ENCODE data around the gene DNMT3B.
A peak's percentile ranks its signal among the peaks of the same experiment; 100 is the strongest.
"Not testable (repeated sequence)": the region's sequence is repeated elsewhere in the genome, so short reads cannot be mapped to it uniquely, and the experiment has no call there.

DNMT3B gene

DNA sequence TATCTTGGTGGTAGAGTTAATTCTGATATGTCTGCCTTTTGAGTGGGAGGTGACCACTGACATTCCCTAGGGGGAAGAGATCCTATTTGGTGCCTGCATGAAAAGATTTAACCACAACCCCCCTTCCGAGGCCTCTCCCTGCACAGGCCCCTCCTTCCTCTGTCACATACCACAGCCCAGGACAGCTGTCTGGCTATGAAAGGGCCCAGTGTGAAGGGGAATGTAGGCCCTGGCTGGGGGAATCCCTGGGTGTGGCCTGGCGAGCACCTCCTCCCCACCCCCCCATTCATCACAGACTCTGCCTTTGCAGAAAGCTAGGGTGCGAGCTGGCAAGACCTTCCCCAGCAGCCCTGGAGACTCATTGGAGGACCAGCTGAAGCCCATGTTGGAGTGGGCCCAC is 30.1 kb downstream of the DNMT3B start:
- no peak for DNase-seq

DNA sequence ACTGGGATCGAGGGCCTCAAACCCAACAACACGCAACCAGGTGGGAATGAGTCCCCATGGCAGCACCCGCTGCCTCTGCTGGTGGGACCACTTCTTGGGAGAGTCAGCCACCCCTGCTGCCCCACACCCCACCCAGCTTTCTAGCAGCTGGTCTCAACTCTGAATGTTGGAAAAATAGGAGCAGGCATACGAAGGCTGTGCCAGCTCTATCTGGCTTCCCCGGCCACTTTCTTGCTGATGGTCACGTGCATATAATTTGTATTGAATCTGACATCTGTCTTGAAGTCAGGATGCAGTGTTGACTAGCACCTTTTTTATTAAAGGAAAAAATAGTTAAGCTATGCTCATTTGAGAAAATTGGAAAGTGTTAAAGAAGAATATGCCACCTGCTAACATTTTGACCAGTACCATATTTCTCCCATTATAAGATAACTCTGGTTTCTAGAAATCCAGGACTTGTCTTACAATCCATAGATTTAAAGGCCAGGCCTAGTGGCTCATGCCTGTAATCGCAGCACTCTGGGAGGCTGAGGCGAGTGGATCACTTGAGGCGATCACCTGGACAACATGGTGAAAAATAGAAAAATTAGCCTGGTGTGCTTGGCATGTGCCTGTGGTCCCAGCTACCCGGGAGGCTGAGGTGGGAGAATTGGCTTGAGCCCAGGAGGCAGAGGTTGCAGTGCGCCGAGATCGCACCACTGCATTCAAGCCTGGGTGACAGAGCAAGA is 30.7 kb downstream of the DNMT3B start:
- no peak for DNase-seq

DNA sequence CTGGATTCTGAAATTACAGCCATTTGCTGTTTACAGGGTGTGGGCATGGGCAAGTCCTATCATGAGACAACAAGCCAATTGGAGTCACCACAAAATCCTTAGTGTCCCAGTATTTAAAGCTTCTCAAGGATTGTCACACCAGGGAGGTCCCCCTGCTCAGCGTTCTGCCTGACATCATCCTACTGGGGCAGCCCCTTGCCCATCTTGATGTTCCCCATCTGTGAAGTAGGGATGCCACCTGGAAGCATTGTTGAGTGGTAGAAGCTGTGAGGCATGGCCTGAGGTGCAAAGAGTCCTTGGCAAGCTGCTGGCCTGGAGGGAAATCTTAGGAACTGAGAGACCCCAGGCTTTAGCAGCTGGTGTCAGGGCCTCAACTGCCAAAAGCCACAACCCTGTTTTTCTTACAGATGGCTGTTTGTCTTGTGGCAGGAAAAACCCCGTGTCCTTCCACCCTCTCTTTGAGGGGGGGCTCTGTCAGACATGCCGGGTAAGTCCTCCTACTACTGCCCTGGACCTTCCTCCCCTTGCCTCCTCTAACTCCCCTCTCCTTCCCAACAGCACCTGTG is 34.3 kb downstream of the DNMT3B start:
- no peak for DNase-seq

DNA sequence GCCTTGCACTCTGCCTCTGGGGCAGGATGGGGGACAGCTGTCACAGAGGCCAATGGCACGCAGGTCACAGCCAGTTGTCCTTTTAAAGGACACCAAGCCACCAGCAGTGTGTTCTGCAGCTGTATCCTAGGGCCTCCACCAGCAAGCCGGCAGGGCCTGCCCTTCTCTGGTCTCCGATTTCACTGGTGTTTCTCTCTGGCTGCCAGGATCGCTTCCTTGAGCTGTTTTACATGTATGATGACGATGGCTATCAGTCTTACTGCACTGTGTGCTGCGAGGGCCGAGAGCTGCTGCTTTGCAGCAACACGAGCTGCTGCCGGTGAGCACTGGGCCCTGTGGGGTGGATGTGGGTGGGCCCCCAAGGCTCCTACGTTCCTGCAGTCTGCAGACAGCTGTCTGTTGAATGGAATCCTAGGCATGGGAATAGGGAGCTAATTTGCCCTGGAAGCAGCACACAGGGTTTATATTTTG is 34.8 kb downstream of the DNMT3B start:
- DNase-seq, result no peak

DNA sequence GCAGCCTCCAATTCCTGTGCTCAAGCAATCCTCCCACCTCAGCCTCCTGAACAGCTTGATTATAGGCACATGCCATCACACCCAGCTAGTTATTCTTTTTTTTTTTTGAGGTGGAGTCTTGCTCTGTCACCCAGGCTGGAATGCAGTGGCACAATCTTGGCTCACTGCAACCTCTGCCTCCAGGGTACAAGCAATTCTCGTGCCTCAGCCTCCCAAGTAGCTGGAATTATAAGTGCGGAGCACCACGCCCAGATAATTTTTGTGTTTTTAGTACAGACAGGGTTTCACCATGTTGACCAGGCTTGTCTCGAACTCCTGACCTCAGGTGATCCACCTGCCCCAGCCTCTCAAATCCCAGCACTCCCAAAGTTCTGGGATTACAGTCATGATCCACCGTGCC is 35.4 kb downstream of the DNMT3B start:
- not testable (repeated sequence) for DNase-seq

DNA sequence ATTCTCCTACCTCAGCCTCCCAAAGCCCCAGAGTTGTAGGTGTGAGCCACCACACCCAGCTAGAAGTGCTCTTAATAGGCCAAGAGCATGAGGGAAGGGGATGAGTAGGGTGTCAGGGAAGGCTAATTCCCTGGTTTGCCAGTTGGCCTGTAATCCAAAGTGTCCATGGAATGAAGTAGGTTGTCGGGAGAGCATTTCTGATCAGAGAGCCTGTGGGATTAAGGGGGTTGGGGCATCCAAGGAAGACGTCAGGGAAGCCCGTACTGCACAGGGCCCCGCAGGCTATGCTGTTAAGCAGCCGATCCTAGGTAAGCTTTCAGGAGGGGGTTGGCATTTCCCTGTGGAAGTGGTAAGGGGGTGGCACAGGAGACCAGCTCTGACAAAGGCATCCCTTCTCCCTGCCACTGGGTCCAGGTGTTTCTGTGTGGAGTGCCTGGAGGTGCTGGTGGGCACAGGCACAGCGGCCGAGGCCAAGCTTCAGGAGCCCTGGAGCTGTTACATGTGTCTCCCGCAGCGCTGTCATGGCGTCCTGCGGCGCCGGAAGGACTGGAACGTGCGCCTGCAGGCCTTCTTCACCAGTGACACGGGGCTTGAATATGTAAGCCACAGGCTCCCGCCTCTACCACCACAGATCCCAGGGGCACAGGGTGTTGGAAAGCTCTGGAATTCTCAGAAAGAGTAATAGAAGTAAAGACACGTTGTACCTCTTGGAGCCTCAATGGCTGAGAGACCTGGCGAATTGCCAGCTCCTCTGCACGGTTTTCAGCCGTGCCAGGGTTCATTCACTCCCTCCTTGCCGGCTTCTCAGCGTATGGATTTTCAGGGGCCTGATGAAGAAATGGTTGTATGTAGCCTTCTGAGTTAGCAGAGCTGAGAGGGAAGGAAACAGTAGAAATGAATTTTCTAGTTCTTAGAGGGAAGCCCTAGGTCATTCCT is 36.1 kb downstream of the DNMT3B start:
- DNase-seq, result no peak

DNA sequence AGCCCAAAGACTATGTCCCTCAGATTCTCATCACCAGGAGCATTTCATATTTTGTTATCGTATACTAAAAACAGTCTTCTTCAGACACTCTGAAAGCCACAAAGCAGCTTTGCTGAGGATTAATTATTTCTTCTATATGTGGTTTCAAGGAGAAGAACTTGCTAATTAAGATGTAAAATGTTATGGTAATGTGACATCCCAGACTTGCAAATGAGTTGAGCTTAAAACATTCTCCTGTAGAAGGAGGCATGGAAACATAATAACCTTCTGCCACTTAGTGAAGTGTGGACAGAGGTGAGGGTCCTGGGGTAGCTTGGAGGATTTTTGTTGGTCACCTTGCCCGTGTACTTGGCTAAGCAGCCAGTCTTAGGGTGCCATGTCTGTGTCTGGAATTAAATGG is 40.9 kb downstream of the DNMT3B start:
- no peak for DNase-seq

DNA sequence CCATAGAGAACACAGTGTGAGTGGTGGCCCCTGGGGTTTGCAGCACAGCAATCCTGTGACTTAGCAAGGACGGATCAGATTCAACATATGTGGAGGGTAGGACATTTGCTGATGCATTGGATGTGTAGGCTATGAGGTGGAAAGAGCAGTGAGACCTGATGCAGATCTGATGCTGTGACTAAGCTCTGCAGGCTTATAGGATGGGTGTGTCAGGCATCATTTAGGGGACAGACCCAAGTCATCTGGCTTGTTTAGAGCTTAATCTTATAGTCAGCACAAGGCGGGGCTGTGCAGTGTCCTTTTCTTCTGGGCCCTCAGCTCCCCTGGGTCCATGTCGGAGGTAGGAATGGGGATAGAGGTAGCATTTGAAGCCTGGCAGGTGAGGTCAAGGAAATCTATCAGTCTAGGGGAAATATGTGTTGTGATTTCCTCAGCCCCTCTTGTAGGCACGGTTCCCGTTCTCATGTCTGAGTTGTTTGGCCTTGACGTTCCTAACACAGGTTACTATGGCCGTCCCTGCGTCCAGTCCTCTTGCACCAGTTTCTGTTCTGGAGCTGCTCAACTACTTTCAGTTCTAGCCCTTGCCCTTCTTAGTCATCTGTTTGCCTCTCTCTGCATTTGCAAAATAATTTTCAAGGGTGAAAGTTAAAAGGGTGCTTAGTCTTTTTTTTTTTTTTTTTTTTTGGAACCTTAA is 42.0 kb downstream of the DNMT3B start:
- no peak for DNase-seq

DNA sequence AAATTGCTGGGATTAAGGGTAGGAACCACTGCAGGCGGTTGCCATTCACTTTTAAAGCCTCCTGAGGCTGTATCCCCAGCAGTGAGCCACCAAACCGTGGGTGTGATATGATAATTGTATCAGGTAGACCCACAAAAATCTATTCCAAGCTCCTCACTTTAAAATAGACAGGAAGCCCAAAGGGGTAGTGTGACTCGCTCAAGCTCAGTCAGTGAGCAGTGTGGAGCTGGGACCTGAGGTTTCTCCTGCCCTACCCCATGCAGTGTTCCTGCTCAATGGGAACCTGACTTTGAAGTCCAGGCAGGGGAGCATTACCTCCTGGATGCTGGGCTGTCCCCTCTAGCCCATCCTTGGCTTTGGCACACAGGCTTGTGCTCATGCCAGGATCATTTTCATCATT is 42.6 kb downstream of the DNMT3B start:
- no peak for DNase-seq

DNA sequence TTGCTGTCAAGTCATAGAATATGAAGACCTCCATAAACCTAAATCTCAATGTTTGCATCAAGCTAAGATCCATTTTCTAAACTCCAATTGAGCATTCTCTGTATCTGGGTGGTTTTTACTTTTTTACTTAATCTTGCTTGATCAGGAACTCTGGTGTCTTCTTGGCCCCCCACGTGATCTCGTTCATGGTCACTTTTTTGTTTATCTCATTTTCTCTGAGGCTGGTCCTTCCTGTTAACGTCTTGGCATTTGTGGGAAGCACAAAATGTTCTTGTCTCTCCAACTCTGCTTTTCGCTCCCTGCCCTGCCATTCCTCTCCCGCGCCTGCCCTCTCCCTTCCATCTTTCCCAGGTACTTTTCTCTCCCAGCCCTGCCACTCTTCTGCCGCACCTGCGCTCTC is 43.5 kb downstream of the DNMT3B start:
- DNase-seq, result no peak

DNA sequence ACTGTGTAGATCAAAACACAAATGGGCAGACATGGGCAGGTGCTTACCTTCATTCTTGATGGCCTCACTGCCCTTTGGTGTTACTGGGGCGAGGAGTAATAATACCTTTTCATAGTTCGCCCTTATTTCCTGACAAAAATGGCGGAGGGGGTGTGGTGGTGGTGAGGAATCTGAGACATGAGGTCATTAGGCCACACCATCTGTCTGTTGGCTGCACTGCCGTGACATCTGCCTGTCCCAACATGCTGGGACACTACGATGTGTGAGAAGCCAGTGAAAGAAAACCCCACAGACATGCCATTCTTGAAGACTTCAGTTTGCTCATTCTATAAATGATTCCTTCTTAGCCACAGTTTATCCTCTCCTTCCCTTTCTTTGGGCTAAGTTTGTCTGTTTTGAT is 44.2 kb downstream of the DNMT3B start:
- peak; percentile 26 for DNase-seq

DNA sequence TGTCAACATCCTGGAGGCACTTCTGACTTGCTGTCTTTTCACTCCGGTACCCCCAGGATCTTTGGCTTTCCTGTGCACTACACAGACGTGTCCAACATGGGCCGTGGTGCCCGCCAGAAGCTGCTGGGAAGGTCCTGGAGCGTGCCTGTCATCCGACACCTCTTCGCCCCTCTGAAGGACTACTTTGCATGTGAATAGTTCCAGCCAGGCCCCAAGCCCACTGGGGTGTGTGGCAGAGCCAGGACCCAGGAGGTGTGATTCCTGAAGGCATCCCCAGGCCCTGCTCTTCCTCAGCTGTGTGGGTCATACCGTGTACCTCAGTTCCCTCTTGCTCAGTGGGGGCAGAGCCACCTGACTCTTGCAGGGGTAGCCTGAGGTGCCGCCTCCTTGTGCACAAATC is 45.5 kb downstream of the DNMT3B start:
- no peak for DNase-seq

DNA sequence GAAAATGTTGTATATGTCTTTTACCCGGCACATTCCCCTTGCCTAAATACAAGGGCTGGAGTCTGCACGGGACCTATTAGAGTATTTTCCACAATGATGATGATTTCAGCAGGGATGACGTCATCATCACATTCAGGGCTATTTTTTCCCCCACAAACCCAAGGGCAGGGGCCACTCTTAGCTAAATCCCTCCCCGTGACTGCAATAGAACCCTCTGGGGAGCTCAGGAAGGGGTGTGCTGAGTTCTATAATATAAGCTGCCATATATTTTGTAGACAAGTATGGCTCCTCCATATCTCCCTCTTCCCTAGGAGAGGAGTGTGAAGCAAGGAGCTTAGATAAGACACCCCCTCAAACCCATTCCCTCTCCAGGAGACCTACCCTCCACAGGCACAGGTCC is 46.3 kb downstream of the DNMT3B start:
- DNase-seq, result no peak

DNA sequence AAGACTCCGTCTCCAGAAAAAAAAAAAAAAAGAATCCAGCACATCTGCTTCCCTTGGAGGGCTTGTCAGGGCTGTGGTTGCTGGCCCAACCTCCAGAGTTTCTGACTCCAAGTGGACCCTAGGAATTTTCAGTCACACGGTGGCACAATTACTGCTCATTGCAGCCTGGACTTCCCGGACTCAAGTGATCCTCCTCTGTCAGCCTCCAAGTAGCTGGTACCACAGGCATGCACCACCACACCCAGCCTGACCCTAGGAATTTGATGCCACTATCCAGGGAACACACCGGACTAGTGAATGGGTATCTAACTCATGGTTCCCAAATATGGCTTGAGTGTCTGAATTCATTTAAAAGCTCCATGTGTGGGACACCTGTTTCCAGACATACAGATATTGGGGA is 47.7 kb downstream of the DNMT3B start:
- no peak for DNase-seq

DNA sequence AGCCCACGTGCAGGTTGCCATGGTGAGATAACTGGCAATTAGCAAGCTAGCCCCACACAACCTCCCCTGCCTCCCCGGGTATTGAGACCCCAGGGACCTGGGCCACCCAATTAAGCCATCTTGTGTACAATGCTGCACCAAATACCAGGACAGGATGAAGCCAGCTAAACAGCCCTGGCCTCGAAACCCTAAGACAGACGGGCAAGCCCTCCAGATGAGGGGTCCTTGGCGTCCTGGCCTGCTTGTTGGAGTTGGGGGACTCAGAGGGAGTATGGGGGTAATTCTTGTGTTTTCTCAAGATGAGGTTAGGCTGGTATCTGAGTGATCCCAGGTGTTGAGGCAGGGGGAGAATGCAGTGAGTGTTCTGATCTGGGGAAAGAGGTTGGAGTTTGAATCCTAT is 48.8 kb downstream of the DNMT3B start:
- no peak for DNase-seq

DNA sequence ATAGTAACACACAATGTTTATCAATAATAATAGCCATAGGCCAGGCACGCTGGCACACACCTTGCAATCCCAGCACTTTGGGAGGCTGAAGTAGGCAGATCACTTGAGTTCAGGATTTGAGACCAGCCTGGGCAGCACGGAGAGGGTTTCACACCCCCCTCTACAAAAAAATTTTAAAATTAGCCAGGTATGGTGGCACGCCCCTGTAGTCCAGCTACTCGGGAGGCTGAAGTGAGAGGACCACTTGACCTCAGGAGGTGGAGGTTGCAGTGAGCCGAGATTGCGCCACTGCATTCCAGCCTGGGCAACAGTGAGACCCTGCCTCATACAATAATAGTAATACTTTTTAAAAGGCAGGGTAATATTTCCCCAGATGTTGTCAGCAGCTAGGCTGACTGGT is 49.7 kb downstream of the DNMT3B start:
- DNase-seq, result no peak

DNA sequence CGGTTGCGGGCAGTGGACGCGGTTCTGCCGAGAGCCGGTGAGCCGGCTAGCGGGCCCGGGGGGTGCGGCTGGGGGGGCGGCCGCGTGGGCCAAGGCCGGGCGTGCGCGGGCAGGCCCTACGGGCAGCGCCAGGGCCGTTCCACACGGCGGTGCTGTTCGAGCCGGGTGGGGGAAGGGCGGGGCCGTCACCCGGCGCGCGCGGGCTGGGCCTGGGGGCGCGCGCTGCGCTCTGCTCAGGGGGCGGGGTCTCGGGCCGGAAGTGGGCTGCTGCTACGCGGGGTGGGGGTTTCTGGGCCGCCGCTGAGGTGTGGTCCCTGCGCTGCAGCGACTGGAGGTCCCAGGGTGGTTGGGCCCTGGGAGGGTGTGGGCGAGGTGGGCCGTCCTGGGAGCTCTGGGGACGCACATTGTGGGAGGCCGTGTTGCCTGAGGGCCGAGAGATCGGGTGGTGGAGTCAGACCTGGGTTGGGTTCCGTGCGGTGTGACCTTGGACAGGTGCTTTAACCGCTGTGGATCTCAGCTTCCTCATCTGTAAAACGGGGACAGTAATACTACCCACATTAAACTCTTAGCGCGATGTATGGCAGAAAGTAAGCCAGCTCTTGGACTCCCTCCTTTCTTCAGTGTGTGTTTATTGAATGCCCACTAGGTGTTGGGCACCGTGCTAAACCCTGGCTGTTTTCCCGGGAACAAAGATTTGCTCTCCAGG is 58.0 kb downstream of the DNMT3B start:
- DNase-seq, result no peak

DNA sequence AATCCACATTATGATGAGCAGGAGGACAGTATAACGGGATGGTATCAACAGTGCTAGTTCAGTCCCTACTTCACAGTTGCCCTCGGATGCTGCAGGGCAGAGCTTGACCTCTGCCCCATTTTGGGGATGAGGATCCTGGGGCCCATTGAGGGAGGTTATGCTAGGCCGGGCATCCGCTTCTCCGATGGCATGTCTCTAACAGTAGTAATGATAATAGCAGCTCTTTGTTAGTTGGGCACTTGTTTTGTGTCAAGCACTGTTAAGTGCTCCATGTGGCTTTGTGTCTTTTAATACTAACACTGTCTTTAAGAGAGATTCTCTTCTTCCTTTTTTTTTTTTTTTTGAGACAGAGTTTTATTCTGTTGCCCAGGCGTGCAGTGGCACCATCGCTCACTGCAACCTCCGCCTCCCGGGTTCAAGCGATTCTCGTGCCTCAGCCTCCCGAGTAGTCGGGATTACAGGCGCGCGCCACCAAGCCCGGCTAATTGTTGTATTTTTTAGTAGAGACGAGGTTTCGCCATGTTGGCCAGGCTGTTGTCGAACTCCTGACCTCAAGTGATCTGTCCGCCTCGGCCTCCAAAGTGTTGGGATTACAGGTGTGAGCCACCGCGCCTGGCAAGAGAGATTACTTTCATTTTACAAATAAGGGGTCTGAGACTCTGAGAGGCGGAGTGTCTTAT is 58.7 kb downstream of the DNMT3B start:
- no peak for DNase-seq

DNA sequence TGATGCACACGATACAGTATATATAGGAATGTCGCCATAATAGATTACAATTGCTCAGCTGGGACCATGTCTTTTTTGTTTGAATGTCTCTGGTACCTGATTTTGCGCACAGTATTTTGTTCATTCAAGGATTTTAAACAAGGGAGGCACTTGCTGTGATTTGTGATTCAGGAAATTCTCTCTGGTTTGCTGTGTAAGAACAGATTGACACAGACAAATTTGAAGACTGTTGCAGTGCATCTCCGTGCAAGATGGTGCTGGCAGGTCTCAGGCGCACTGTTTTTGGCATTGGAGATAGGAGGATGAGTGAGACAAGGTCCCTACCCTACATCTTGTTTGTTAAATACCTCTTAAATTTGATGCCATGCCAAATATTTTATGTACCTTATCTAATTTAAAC is 60.0 kb downstream of the DNMT3B start:
- DNase-seq, result no peak

DNA sequence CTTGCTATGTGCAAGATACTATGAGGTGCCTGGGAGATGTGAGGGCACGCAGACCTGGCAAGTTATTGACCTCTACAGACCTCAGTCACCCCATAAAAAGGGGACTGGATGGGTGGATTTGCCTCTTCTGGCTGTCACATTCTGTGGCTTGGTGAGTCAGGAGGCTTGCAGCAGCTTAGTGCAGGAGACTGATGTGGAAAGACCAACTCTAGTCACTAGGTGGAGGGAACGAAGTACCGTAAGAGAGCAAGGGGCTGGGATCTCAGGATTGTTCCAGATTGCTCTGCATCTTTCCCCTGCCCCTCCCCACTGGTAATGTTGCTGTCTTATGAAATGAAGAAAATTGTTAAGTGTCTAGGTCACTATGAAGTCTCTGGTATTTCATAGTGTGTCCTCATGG is 60.9 kb downstream of the DNMT3B start:
- no peak for DNase-seq

DNA sequence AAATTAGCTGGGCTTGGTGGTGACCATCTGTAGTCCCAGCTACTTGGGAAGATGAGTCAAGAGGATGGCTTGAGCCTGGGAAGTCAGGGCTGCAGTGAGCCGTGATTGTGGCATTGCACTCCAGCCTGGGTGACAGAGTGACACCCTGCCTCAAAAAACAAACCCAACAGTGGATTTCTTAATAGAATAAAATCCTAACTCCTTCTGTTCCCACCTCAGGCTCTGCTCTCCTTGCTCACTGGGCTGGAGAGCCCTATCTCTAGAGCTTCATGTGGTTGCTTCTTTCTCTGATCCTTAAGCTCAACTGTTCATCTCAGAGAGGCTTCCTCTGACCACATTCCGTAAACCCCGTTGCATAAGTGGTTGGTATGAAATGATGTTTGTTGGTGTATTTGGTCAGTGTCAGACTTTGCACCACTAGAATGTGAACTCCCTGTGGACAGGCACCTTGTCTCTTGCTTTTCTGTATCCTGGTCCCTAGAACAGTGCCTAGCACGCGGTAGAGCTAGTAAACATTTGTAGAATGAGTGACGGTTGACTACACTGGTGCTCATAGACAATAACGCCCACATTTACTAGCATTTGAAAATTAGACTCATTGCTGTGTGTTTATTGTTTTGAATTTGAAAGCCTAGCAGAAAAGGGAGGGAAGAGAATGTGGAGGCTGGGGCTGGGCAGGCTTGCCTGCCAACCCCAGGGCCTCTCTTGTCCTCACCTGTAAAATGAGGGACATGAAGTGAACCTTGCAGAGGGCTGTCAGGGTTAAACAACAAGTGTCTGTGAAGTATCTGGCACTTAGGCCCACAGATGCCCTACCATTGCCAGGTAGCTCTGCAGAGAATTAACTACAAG is 61.8 kb downstream of the DNMT3B start:
- no peak for DNase-seq

Data from DMS 273 treated with DMSO at 0.1 percent for 48 hours (cell line).